ENCODE measurements around the gene CPT1B. TPM values are rescaled to one million over a fixed set of nuclear protein-coding genes. Genes with fewer than 3 reads are reported as not detected.
A peak's percentile ranks its signal among the peaks of the same experiment; 100 is the strongest.
"Not testable (repeated sequence)": the region's sequence is repeated elsewhere in the genome, so short reads cannot be mapped to it uniquely, and the experiment has no call there.

The CPT1B gene
- total RNA-seq, 1 donor from 2014 or later, result 89.0 TPM

DNA sequence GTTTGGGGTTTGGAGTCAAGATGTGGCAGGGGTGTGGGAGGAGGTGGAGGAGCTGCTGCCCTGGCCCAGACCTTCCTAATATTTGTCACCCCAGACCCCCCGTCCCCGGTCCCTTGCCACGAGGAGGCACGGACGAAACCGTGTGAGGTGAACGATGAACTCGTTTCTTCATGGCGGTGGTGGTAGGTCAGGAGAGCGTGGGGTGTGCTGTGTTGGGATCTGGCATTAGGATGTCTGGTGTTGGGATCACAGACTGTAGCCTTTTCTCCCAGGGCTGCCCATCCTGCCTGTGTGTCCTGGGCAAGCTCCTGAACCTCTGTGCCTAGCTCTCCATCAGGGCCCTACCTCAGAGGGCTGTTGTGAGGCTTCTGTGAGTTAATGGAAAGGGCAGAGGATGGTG is 30.8 kb upstream of the CPT1B start:
- no peaks in the 10 kb centered on the region for H3K9me3 Mint-ChIP-seq (ENCODE audit: unreplicated experiment)
- no peaks in the 10 kb centered on the region for H3K4me1 Mint-ChIP-seq (ENCODE audit: unreplicated experiment)
- H3K4me3 Mint-ChIP-seq (ENCODE audit: unreplicated experiment), result no peak overlapping the region
- H3K36me3 Mint-ChIP-seq (ENCODE audit: low read depth, unreplicated experiment), result no peaks in the 10 kb centered on the region
- peaks cover 14% of the 10 kb centered on the region for H3K27me3 Mint-ChIP-seq (ENCODE audit: unreplicated experiment)
- DNase-seq (ENCODE audit: low spot score), result no peak
- no peak overlapping the region for H3K27ac Mint-ChIP-seq (ENCODE audit: unreplicated experiment)
- TF ChIP-seq CTCF (IDR thresholded peaks at IDR 0.05; ENCODE audit: unreplicated experiment), result no peak

DNA sequence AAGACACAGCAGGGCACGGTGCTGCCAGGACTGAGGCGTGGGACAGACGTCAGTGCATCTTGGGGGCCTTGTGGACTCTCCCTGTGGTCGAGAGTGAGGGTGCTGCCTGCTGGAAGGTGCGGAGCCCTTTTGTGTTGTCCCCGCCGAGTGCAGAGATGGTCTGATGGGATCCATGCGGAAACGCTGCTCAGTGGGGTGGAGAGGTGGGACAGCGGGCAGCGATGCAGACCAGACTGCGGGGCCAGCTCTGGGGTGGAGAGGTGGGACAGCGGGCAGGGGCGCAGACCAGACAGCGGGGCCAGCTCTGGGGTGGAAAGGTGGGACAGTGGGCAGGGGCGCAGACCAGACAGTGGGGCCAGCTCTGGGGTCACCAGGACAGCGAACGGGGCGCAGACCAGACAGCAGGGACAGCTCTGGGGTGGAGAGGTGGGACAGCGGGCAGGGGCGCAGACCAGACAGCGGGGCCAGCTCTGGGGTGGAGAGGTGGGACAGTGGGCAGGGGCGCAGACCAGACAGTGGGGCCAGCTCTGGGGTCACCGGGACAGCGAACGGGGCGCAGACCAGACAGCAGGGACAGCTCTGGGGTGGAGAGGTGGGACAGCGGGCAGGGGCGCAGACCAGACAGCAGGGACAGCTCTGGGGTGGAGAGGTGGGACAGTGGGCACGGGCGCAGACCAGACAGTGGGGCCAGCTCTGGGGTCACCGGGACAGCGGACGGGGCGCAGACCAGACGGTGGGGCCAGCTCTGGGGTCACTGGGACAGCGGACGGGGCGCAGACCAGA is 30.0 kb upstream of the CPT1B start:
- H3K4me3 Mint-ChIP-seq (ENCODE audit: unreplicated experiment); H3K27ac Mint-ChIP-seq (ENCODE audit: unreplicated experiment); DNase-seq (ENCODE audit: low spot score): not testable (repeated sequence)

DNA sequence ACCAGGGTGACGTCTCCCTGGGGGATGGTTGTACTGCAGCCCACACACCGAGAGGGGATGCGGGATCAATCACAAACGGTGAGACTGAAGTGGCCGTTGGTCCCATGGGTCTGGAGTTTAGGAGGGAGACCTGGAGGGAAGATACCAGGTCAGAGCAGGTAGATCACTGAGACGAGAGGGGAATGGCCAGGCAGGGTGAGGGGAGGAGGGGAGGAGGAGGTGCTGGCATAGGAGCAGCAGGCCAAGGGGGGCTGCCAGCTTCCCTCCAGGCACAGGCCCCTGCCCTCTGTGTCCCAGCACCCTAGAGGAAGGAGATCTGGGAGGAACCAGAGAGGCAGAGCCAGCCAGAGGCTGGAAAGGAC is 29.4 kb upstream of the CPT1B start:
- H3K4me3 Mint-ChIP-seq (ENCODE audit: unreplicated experiment), result no peak overlapping the region
- peaks cover 17% of the 10 kb centered on the region for H3K27me3 Mint-ChIP-seq (ENCODE audit: unreplicated experiment)

More for the DNA sequence above, 30.0 kb upstream of the CPT1B start:
- not testable (repeated sequence) for H3K36me3 Mint-ChIP-seq (ENCODE audit: low read depth, unreplicated experiment); H3K9me3 Mint-ChIP-seq (ENCODE audit: unreplicated experiment); H3K4me1 Mint-ChIP-seq (ENCODE audit: unreplicated experiment)
- H3K27me3 Mint-ChIP-seq (ENCODE audit: unreplicated experiment), result peaks cover 14% of the 10 kb centered on the region

DNA sequence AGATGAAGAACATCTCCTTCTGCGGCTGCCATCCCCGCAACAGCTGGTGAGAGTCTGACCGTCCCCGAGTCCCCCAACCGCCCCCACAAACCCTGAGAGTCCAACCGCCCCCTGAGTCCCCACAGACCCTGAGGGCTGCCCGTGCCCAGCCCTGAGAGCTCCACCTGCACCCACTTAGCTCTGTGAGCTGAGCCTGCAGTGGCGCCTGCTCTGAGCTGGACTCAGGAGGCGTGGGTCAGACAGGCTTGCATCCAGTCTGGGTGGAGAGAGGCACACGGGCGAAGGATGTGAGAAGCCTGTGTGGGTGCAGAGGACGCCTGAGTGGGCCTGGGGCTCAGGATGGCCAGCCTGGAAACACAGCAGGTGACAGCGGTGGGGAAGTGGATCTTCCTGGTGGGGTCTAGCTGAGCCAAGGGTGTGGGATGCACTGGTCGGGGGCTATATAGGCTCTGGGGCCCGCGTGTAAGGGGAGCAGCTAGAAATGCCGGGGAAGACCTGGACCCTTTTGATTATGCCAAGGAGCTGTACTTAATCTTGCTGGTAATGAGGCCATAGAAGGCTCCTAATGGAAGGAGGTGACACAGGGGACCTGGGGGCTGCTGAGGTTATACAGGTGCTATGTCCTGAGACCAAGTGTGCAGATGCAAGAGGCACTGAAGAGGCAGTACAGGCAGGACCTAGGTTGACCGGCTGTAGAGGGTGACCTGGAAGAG is 28.9 kb upstream of the CPT1B start:
- TF ChIP-seq CTCF (IDR thresholded peaks at IDR 0.05; ENCODE audit: unreplicated experiment), result no peak
- Mint-ChIP-seq H3K27ac (ENCODE audit: unreplicated experiment) (peak overlapping the region; percentile 26), H3K4me1 (ENCODE audit: unreplicated experiment) (peaks cover 4% of the 10 kb centered on the region), H3K9me3 (ENCODE audit: unreplicated experiment) (no peaks in the 10 kb centered on the region), H3K4me3 (ENCODE audit: unreplicated experiment) (no peak overlapping the region), H3K27me3 (ENCODE audit: unreplicated experiment) (peaks cover 21% of the 10 kb centered on the region), H3K36me3 (ENCODE audit: low read depth, unreplicated experiment) (no peaks in the 10 kb centered on the region)
- no peak for DNase-seq (ENCODE audit: low spot score)

More for the DNA sequence above, 29.4 kb upstream of the CPT1B start:
- no peaks in the 10 kb centered on the region for H3K9me3 Mint-ChIP-seq (ENCODE audit: unreplicated experiment)
- H3K36me3 Mint-ChIP-seq (ENCODE audit: low read depth, unreplicated experiment), result no peaks in the 10 kb centered on the region
- no peak for TF ChIP-seq CTCF (IDR thresholded peaks at IDR 0.05; ENCODE audit: unreplicated experiment)
- H3K4me1 Mint-ChIP-seq (ENCODE audit: unreplicated experiment), result no peaks in the 10 kb centered on the region
- H3K27ac Mint-ChIP-seq (ENCODE audit: unreplicated experiment), result peak overlapping the region; percentile 26
- DNase-seq (ENCODE audit: low spot score), result no peak

GRCh38 chr22:50606165-50606945 is 28.1 kb upstream of the CPT1B start:
- Mint-ChIP-seq H3K36me3 (ENCODE audit: low read depth, unreplicated experiment) (peaks cover 3% of the 10 kb centered on the region), H3K4me1 (ENCODE audit: unreplicated experiment) (peaks cover 6% of the 10 kb centered on the region), H3K9me3 (ENCODE audit: unreplicated experiment) (no peaks in the 10 kb centered on the region), H3K27me3 (ENCODE audit: unreplicated experiment) (peaks cover 28% of the 10 kb centered on the region), H3K27ac (ENCODE audit: unreplicated experiment) (no peak overlapping the region), H3K4me3 (ENCODE audit: unreplicated experiment) (no peak overlapping the region)
- DNase-seq (ENCODE audit: low spot score), result no peak
- no peak for TF ChIP-seq CTCF (IDR thresholded peaks at IDR 0.05; ENCODE audit: unreplicated experiment)
